Measurements from ENCODE around the gene SEPTIN10.

The SEPTIN10 gene

DNA sequence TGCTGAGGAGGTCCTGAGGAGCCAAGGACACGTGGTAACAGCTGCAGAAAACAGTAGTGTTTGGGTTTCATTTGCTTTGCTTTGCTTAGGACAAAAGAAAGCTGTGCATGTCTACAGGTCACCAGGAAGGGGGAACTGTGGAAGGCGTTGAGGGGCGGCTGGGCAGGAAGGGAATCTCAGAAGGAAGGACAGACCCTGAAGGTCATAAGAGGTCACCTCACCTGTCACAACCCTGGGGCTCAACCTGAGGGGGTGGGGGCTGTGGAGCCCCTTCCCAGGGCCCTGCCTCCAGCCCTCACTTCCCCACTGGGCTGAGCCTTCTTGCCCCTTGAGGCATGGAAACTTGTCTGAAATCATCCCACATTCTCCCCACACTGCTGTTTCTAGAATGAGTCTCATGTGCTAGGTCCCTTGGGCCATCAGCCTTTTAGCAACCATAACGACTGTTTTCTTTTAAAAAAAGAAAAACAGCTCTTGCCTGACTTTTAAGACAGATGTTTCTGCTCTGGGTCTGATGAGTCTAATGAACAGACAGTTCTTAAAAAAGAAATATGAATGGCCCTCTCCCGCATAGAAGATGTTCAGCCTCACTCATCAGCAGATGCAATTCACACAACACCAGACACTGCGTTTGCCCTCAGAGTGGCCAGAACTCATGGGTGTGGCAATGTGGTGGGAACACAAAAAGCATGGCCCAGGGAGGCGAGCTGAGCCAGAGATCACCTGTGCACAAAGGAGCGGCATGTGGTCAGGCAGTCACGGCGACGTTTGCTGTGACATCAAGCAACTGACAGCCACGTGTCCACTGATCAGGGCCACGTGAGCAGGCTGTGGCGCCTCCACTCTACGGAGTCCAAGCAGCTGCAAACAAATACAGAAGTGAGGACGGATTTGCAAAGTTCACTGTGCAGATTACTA lies 84.0 kb downstream of the SEPTIN10 start:
- no peak for TF ChIP-seq CSDC2 (CRISPR knock-in tag; IDR thresholded peaks at IDR 0.05)
- TF ChIP-seq OSR1 (CRISPR knock-in tag; IDR thresholded peaks at IDR 0.05) = no peak
- no peak for TF ChIP-seq TCF4 (CRISPR knock-in tag; IDR thresholded peaks at IDR 0.05; ENCODE audit: borderline replicate concordance)
- TF ChIP-seq, protein P1, sequence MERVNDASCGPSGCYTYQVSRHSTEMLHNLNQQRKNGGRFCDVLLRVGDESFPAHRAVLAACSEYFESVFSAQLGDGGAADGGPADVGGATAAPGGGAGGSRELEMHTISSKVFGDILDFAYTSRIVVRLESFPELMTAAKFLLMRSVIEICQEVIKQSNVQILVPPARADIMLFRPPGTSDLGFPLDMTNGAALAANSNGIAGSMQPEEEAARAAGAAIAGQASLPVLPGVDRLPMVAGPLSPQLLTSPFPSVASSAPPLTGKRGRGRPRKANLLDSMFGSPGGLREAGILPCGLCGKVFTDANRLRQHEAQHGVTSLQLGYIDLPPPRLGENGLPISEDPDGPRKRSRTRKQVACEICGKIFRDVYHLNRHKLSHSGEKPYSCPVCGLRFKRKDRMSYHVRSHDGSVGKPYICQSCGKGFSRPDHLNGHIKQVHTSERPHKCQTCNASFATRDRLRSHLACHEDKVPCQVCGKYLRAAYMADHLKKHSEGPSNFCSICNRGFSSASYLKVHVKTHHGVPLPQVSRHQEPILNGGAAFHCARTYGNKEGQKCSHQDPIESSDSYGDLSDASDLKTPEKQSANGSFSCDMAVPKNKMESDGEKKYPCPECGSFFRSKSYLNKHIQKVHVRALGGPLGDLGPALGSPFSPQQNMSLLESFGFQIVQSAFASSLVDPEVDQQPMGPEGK (CRISPR knock-in tag; IDR thresholded peaks at IDR 0.05; ENCODE audit: borderline replicate concordance) = no peak
- no peak for TF ChIP-seq TOX (CRISPR knock-in tag; IDR thresholded peaks at IDR 0.05; ENCODE audit: borderline replicate concordance)
- no peak for ATAC-seq

DNA sequence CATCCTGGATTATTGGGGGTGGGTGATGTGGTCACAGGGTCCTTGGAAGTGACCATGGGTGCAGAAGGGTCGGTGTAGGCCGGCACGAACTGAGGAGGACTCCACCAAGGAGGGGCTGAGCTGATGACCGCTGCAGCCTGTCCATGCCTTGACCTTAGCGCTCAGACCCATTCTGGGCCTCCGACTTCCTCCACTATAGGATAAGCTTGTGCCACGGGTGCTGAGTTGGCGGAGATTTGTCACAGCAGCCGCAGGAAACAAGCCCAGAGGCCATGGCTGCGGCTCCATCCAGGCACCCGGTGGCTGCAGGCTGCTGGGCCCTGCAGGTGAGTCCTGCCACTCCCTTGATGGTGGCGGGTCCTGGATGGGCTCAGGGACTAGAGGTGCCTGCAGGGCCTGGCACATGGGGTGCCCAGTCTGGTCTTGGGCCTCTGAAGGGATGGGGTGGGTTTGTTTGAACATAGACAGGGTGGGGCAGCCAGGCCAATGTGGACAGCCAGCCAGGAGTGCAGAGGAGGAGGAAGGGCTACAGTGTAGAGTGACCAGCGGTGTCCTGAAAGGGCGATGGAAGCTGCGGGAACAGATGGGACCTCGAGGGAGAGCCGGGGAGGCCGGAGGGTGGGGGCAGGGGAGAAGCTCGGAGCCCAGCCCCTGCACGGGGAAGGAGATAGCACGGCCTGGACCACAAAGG lies 84.8 kb downstream of the SEPTIN10 start:
- ATAC-seq = no peak
- TF ChIP-seq ZFP30 (CRISPR knock-in tag; IDR thresholded peaks at IDR 0.05) = no peak
- no peak for TF ChIP-seq ZC3H10 (CRISPR knock-in tag; IDR thresholded peaks at IDR 0.05)
- no peak for TF ChIP-seq OSR1 (CRISPR knock-in tag; IDR thresholded peaks at IDR 0.05)
- no peak for TF ChIP-seq TCF4 (CRISPR knock-in tag; IDR thresholded peaks at IDR 0.05; ENCODE audit: borderline replicate concordance)
- TF ChIP-seq RARB (CRISPR knock-in tag; IDR thresholded peaks at IDR 0.05) = no peak
- TF ChIP-seq TOX (CRISPR knock-in tag; IDR thresholded peaks at IDR 0.05; ENCODE audit: borderline replicate concordance) = no peak
- TF ChIP-seq, protein P2, sequence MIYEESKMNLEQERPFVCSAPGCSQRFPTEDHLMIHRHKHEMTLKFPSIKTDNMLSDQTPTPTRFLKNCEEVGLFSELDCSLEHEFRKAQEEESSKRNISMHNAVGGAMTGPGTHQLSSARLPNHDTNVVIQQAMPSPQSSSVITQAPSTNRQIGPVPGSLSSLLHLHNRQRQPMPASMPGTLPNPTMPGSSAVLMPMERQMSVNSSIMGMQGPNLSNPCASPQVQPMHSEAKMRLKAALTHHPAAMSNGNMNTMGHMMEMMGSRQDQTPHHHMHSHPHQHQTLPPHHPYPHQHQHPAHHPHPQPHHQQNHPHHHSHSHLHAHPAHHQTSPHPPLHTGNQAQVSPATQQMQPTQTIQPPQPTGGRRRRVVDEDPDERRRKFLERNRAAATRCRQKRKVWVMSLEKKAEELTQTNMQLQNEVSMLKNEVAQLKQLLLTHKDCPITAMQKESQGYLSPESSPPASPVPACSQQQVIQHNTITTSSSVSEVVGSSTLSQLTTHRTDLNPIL (CRISPR knock-in tag; IDR thresholded peaks at IDR 0.05; ENCODE audit: low read depth) = no peak
- no peak for TF ChIP-seq CSDC2 (CRISPR knock-in tag; IDR thresholded peaks at IDR 0.05)
- no peak for TF ChIP-seq BACH2 (CRISPR knock-in tag; IDR thresholded peaks at IDR 0.05; ENCODE audit: borderline replicate concordance)
- TF ChIP-seq GLIS3 (CRISPR knock-in tag; IDR thresholded peaks at IDR 0.05) = no peak
- TF ChIP-seq ZNF565 (CRISPR knock-in tag; conservative IDR thresholded peaks at IDR 0.05; ENCODE audit: low read depth) = no peak
- TF ChIP-seq ARNTL (CRISPR knock-in tag; IDR thresholded peaks at IDR 0.05; ENCODE audit: borderline replicate concordance, low read depth) = no peak
- no peak for TF ChIP-seq ZNF8 (CRISPR knock-in tag; IDR thresholded peaks at IDR 0.05)
- TF ChIP-seq ESRRG (CRISPR knock-in tag; IDR thresholded peaks at IDR 0.05) = no peak
- TF ChIP-seq, protein P3, sequence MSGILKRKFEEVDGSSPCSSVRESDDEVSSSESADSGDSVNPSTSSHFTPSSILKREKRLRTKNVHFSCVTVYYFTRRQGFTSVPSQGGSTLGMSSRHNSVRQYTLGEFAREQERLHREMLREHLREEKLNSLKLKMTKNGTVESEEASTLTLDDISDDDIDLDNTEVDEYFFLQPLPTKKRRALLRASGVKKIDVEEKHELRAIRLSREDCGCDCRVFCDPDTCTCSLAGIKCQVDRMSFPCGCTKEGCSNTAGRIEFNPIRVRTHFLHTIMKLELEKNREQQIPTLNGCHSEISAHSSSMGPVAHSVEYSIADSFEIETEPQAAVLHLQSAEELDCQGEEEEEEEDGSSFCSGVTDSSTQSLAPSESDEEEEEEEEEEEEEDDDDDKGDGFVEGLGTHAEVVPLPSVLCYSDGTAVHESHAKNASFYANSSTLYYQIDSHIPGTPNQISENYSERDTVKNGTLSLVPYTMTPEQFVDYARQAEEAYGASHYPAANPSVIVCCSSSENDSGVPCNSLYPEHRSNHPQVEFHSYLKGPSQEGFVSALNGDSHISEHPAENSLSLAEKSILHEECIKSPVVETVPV (CRISPR knock-in tag; IDR thresholded peaks at IDR 0.05) = no peak

DNA sequence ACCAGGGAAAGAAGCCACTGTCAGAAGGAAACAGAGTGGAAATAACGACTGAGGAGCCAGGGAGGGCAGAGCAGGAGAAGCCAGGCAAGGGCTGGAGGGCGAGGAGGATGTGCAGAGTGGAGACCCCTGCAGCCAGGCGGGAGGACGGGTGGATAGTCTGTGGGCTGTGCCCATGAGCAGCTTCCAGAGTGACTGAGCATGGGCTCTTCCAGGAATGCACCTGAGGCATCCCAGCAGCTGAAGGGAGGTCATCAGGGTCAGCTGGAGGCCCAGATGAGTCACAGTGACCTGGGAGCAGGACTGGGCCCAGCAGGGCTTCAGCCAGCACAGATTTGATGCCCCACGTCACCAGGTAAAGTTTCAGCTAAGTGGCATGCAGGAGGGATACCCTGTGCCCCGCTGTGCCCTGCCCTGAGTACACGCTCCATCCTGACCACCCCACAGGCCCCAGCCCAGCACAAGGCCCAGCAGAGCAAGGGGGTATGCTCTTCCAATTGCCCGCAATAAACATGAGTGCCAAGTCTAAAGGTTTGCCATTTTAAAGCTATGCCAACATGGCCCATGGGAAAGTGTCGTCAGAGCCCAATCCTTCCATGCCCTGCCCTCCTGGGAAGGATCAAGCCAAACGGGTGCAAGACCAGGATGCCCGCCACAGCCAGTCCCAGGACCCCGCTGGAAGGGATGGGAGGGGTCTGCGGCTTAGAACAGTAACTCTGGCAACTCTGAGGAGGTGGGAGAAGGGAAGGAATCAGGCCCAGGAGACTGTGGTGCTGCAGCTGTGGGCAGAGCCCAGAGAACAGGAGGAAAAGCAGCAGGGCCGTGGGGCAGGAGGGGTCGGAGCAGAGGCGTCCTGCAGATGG lies 85.7 kb downstream of the SEPTIN10 start:
- ATAC-seq = no peak
- TF ChIP-seq TOX (CRISPR knock-in tag; IDR thresholded peaks at IDR 0.05; ENCODE audit: borderline replicate concordance) (no peak), CSDC2 (CRISPR knock-in tag; IDR thresholded peaks at IDR 0.05) (no peak), ARNTL (CRISPR knock-in tag; IDR thresholded peaks at IDR 0.05; ENCODE audit: borderline replicate concordance, low read depth) (no peak), OSR1 (CRISPR knock-in tag; IDR thresholded peaks at IDR 0.05) (no peak), ISL1 (CRISPR knock-in tag; IDR thresholded peaks at IDR 0.05) (no peak)
- TF ChIP-seq, protein P2 (CRISPR knock-in tag; IDR thresholded peaks at IDR 0.05; ENCODE audit: low read depth) = no peak
- TF ChIP-seq, protein P1 (CRISPR knock-in tag; IDR thresholded peaks at IDR 0.05; ENCODE audit: borderline replicate concordance) = no peak
